Endothelial cell of umbilical vein (primary cell): ENCODE measurements around the gene NUP58. TPM values are rescaled to one million over a fixed set of nuclear protein-coding genes. Genes with fewer than 3 reads are reported as not detected.

ENCODE experiments used
- BruUV-seq: library from RNA; stranded (reverse); fragments of 400-500 nt; replicated peaks from 2 replicates; lab custom pipeline; 2021; lab: Mats Ljungman, UMichigan
- CTCF ChIA-PET: fragments of 300-600, 350-600 bp; sonication (Branson Sonifier 250); formaldehyde crosslinking; loops from one replicate; lab custom pipeline; 2021; ENCODE audit warnings: antibody characterized with exemption, inconsistent platforms; lab: Charles Lee
- POLR2A ChIA-PET: fragments of 300-600, 350-600 bp; sonication (Branson Sonifier 250); formaldehyde crosslinking; loops from one replicate; lab custom pipeline; 2021; ENCODE audit warnings: antibody characterized with exemption, inconsistent platforms; lab: Charles Lee
- DNase-seq: peaks from one replicate; pipeline ENCODE4 v3.0.0-alpha.2; 2011; ENCODE audit warnings: low read depth, low spot score
- FAIRE-seq: peaks from 2 replicates; lab custom pipeline; 2011; peaks lifted over from hg19 to GRCh38; lab: Jason Lieb, UNC
- H2AFZ ChIP-seq: 2 replicates; pipeline ENCODE4 v1.6.0; 2012; ENCODE audit warnings: low read depth, low read length, control low read depth, inconsistent platforms
- H3K27ac ChIP-seq: 2 replicates; pipeline ENCODE4 v1.5.1; 2011; ENCODE audit warnings: low read depth, mild to moderate bottlenecking, control low read depth, low read length, moderate library complexity; ENCODE audit not compliant: insufficient read depth
- H3K27me3 ChIP-seq, 2 experiments: 2 replicates each; pipeline versions ENCODE4 v1.6.0 to v1.6.1; 2011; ENCODE audit warnings: low read length in 2 of 2, mixed read lengths in 1 of 2; ENCODE audit not compliant: control insufficient read depth in 2 of 2, insufficient read depth in 2 of 2
- H3K36me3 ChIP-seq, 2 experiments: 2 replicates in 1 of 2; 3 replicates in 1 of 2; pipeline ENCODE4 v1.5.1; 2011; ENCODE audit warnings: low read length in 2 of 2, mild to moderate bottlenecking in 1 of 2, moderate library complexity in 1 of 2; ENCODE audit not compliant: control insufficient read depth in 2 of 2, insufficient read depth in 2 of 2; ENCODE audit errors: extremely low read depth in 1 of 2
- H3K4me1 ChIP-seq: 3 replicates; pipeline ENCODE4 v1.5.1; 2011; ENCODE audit warnings: mild to moderate bottlenecking, low read length; ENCODE audit not compliant: control insufficient read depth, insufficient read depth; ENCODE audit errors: extremely low read depth
- H3K4me2 ChIP-seq: 2 replicates; pipeline ENCODE4 v1.6.1; 2011; ENCODE audit warnings: low read length, control low read depth, mixed read lengths; ENCODE audit not compliant: insufficient read depth
- H3K4me3 ChIP-seq, 3 experiments: fragments of 200-600 bp in 1 of 3; sonication (generic), shearing (Covaris generic) in 1 of 3; replicated peaks in 1 of 3; 2 replicates each; pipeline ENCODE4 v1.5.1; 2011 to 2016; ENCODE audit warnings: control low read depth in 3 of 3, low read length in 3 of 3, mild to moderate bottlenecking in 2 of 3, inconsistent platforms in 1 of 3, low read depth in 1 of 3, moderate library complexity in 1 of 3; ENCODE audit not compliant: insufficient read depth in 1 of 3
- H3K79me2 ChIP-seq: 2 replicates; pipeline ENCODE4 v1.6.0; 2012; ENCODE audit warnings: low read length, inconsistent platforms; ENCODE audit not compliant: control insufficient read depth, insufficient read depth
- H3K9ac ChIP-seq: replicated peaks from 2 replicates; pipeline ENCODE3; 2011; ENCODE audit warnings: low read length, control low read depth; ENCODE audit not compliant: insufficient read depth; ENCODE audit errors: extremely low read depth
- H3K9me1 ChIP-seq: replicated peaks from 3 replicates; pipeline ENCODE4 v1.6.0; 2011; ENCODE audit warnings: mild to moderate bottlenecking, low read length; ENCODE audit not compliant: control insufficient read depth, insufficient read depth; ENCODE audit errors: extremely low read depth
- H3K9me3 ChIP-seq: replicated peaks from 2 replicates; pipeline ENCODE4 v1.5.1; 2012; ENCODE audit warnings: low read length, inconsistent platforms; ENCODE audit not compliant: control insufficient read depth, insufficient read depth
- H4K20me1 ChIP-seq: replicated peaks from 2 replicates; pipeline ENCODE3; 2011; ENCODE audit warnings: mild to moderate bottlenecking, low read length; ENCODE audit not compliant: control insufficient read depth, insufficient read depth; ENCODE audit errors: extremely low read depth
- CTCF ChIP-seq, 2 donors: IDR thresholded peaks; 1 replicate in 1 of 2; 2 replicates in 1 of 2; pipeline ENCODE4 v1.5.1; 2011; ENCODE audit warnings: low read length in 2 of 2, mild to moderate bottlenecking in 2 of 2, moderate library complexity in 2 of 2, control low read depth in 1 of 2, inconsistent platforms in 1 of 2, low read depth in 1 of 2; ENCODE audit not compliant: insufficient read depth in 1 of 2; ENCODE audit errors: extremely low read depth in 1 of 2
- EZH2 ChIP-seq: IDR thresholded peaks from 2 replicates; pipeline ENCODE4 v1.6.1; 2012; ENCODE audit warnings: borderline replicate concordance, low read depth, mild to moderate bottlenecking, moderate library complexity, low read length, inconsistent platforms; ENCODE audit not compliant: severe bottlenecking
- FOS ChIP-seq: IDR thresholded peaks from 2 replicates; pipeline ENCODE4 v1.6.1; 2011; ENCODE audit warnings: mild to moderate bottlenecking, low read length, moderate library complexity, borderline replicate concordance; ENCODE audit not compliant: insufficient read depth
- GATA2 ChIP-seq: IDR thresholded peaks from 2 replicates; pipeline ENCODE4 v1.7.0; 2011; ENCODE audit warnings: low read depth, mild to moderate bottlenecking, moderate library complexity, mixed read lengths, low read length; ENCODE audit not compliant: insufficient read length, insufficient read depth
- JUN ChIP-seq: IDR thresholded peaks from 2 replicates; pipeline ENCODE4 v1.6.1; 2011; ENCODE audit warnings: borderline replicate concordance, low read depth; ENCODE audit not compliant: insufficient read length, insufficient read depth
- MAX ChIP-seq: IDR thresholded peaks from 2 replicates; pipeline ENCODE4 v1.6.1; 2011; ENCODE audit not compliant: insufficient read depth, insufficient read length
- MYC ChIP-seq: IDR thresholded peaks from one replicate; pipeline ENCODE4 v1.6.1; 2011; ENCODE audit warnings: mild to moderate bottlenecking, low read depth, low read length
- POLR2A ChIP-seq: IDR thresholded peaks from 2 replicates; pipeline ENCODE4 v1.6.1; 2012; ENCODE audit warnings: low read depth, mild to moderate bottlenecking, control low read depth, low read length
- POLR2AphosphoS5 ChIP-seq: IDR thresholded peaks from 2 replicates; pipeline ENCODE4 v1.6.1; 2012; ENCODE audit warnings: low read depth, mild to moderate bottlenecking, control low read depth, low read length, moderate library complexity; ENCODE audit not compliant: insufficient read depth
- dilution Hi-C: fragments of 300-500 bp; cut with MboI; formaldehyde crosslinking; loops from one replicate; pipeline ENCODE4 v1.15.0; 2019; ENCODE audit warnings: low sequenced_read_pairs; ENCODE audit not compliant: extremely low pct_ligation_motif_present
- intact Hi-C: fragments of 100-400 bp; cut with micrococcal nuclease; formaldehyde crosslinking; loops from one replicate; pipeline ENCODE4 v1.10.0; 2022
- polyA plus RNA-seq, 4 experiments: library from polyadenylated mRNA; depleted of rRNA in 3 of 4; stranded (reverse) in 3 of 4; unstranded in 1 of 4; fragments of >200 nt; gene quantifications; 2 replicates each; pipeline versions ENCODE4 v1.2.1 to v1.2.3, GENCODE V29; 2011 to 2012; ENCODE audit warnings: missing spikeins in 1 of 4
- total RNA-seq: library from RNA; stranded (reverse); gene quantifications from 2 replicates; pipeline ENCODE4 v1.2.3, GENCODE V29; 2021

The NUP58 gene
- total and polyA plus RNA-seq, 2 donors (not counting 3 experiments of a cell fraction or from before 2014, with no cell fraction given) = 28.5 to 49.6 TPM

GRCh38 chr13:25300861-25301346, 521 bp upstream of the NUP58 start:
- dilution Hi-C loops = no loop called here
- no peaks in the 10 kb centered on the region for H3K9me1 ChIP-seq
- H2AFZ ChIP-seq = peak overlapping the region; percentile 93
- H3K36me3 ChIP-seq = peaks cover 0 to 2% of the 10 kb centered on the region in 2 experiments
- H3K9me3 ChIP-seq = no peaks in the 10 kb centered on the region
- H3K79me2 ChIP-seq = peaks cover 41% of the 10 kb centered on the region
- intact Hi-C loops = loop anchor here (1.0 to 5.0 kb wide), 3 partner anchors 14 to 794 kb away; partner anchors contain the start of gene MTMR6
- H4K20me1 ChIP-seq = peaks cover 4% of the 10 kb centered on the region
- H3K27ac ChIP-seq = peak overlapping the region; percentile 64
- no peak for DNase-seq
- H3K27me3 ChIP-seq = peaks cover 11 to 28% of the 10 kb centered on the region in 2 experiments
- TF ChIP-seq JUN = no peak
- no peak for TF ChIP-seq MAX
- TF ChIP-seq MYC = no peak
- TF ChIP-seq FOS = no peak
- no peak for TF ChIP-seq POLR2AphosphoS5
- TF ChIP-seq EZH2 = no peak
- no peak for TF ChIP-seq POLR2A
- TF ChIP-seq GATA2 = no peak
- TF ChIP-seq CTCF (IDR thresholded peaks at IDR 0.05; ENCODE audit: extremely low read depth in 1 of 2, insufficient read depth in 1 of 2, low read depth in 1 of 2, low read length in 2 of 2) = no peak
- peak overlapping the region; percentile 87 for H3K9ac ChIP-seq
- POLR2A ChIA-PET = no interaction called here
- peaks cover 16% of the 10 kb centered on the region for H3K4me1 ChIP-seq
- CTCF ChIA-PET = interaction anchor here (2.0 to 2.9 kb wide), 2 partner anchors 8 to 14 kb away, joined by 7 to 18 read pairs; partner anchors contain the start of gene MTMR6
- no peak for FAIRE-seq
- peak overlapping the region; percentile 20 to 99 (median 94) for H3K4me3 ChIP-seq
- H3K4me2 ChIP-seq = peak overlapping the region; percentile 87
- TSS peak; percentile 79 for BruUV-seq
